Activated CD8-positive, alpha-beta memory T cell treated with anti-CD3 and anti-CD28 coated beads, Interleukin-2, amount 50 U/mL, for 1 hour (primary cell): ENCODE results near the gene C2orf78.
A peak's percentile ranks its signal among the peaks of the same experiment; 100 is the strongest.
"Not testable (repeated sequence)": the region's sequence is repeated elsewhere in the genome, so short reads cannot be mapped to it uniquely, and the experiment has no call there.

Source experiments
- DNase-seq: peaks from one replicate; pipeline ENCODE4 v3.0.0-alpha.2; 2020; ENCODE audit errors: extremely low read depth

C2orf78 gene

GRCh38 chr2:73779467-73780236 lies 4.3 kb upstream of the C2orf78 start, which contains the start of gene DUSP11:
Gene DUSP11 (minus strand): TSS chr2:73780103. CDS start chr2:73779974, 129 bp downstream.
- peak; percentile 86 for DNase-seq

GRCh38 chr2:73780237-73780582 lies 3.8 kb upstream of the C2orf78 start:
- DNase-seq, result no peak

GRCh38 chr2:73783402-73783801 lies 581 bp upstream of the C2orf78 start:
- not testable (repeated sequence) for DNase-seq

- DNase-seq, result no peak
These were observed 27.9 kb downstream of the C2orf78 start for GRCh38 chr2:73811878-73812277.

GRCh38 chr2:73812635-73813034 lies 28.7 kb downstream of the C2orf78 start:
- no peak for DNase-seq

GRCh38 chr2:73818296-73818695 lies 34.3 kb downstream of the C2orf78 start:
- DNase-seq, result no peak

GRCh38 chr2:73821227-73821626 lies 37.2 kb downstream of the C2orf78 start:
- no peak for DNase-seq

GRCh38 chr2:73821669-73822068 lies 37.7 kb downstream of the C2orf78 start:
- no peak for DNase-seq

- no peak for DNase-seq
These were observed 38.3 kb downstream of the C2orf78 start for GRCh38 chr2:73822276-73822675.

GRCh38 chr2:73822991-73823390 lies 39.0 kb downstream of the C2orf78 start:
- DNase-seq, result no peak

GRCh38 chr2:73823416-73823815 lies 39.4 kb downstream of the C2orf78 start:
- DNase-seq, result no peak

- DNase-seq, result no peak
These were observed 40.0 kb downstream of the C2orf78 start for GRCh38 chr2:73823916-73824523.

GRCh38 chr2:73825408-73825807 lies 41.4 kb downstream of the C2orf78 start:
- DNase-seq, result no peak

GRCh38 chr2:73827018-73827417 lies 43.0 kb downstream of the C2orf78 start:
- DNase-seq, result no peak

GRCh38 chr2:73827660-73828388 lies 43.8 kb downstream of the C2orf78 start:
- DNase-seq, result no peak

- DNase-seq, result no peak
These were observed 44.4 kb downstream of the C2orf78 start for GRCh38 chr2:73828389-73828817.

GRCh38 chr2:73828818-73829570 lies 45.0 kb downstream of the C2orf78 start, which contains the start of gene STAMBP:
Gene STAMBP (plus strand): TSS chr2:73828961. CDS start chr2:73830857, 1,896 bp downstream.
- DNase-seq, result peak; percentile 84

- DNase-seq, result no peak
These were observed 47.0 kb downstream of the C2orf78 start for GRCh38 chr2:73830871-73831401.

GRCh38 chr2:73832930-73833329 lies 48.9 kb downstream of the C2orf78 start:
- no peak for DNase-seq

GRCh38 chr2:73836141-73836943 lies 52.4 kb downstream of the C2orf78 start:
- DNase-seq, result no peak
